NCI-H510A treated with DMSO at 0.1 percent for 48 hours (cell line): Measurements from ENCODE around the gene GALNT14.
A peak's percentile ranks its signal among the peaks of the same experiment; 100 is the strongest.
"Not testable (repeated sequence)": the region's sequence is repeated elsewhere in the genome, so short reads cannot be mapped to it uniquely, and the experiment has no call there.

ENCODE experiments used
- DNase-seq: peaks from one replicate; lab custom pipeline; 2025; lab: John Stamatoyannopoulos, UW

Gene GALNT14, protein sequence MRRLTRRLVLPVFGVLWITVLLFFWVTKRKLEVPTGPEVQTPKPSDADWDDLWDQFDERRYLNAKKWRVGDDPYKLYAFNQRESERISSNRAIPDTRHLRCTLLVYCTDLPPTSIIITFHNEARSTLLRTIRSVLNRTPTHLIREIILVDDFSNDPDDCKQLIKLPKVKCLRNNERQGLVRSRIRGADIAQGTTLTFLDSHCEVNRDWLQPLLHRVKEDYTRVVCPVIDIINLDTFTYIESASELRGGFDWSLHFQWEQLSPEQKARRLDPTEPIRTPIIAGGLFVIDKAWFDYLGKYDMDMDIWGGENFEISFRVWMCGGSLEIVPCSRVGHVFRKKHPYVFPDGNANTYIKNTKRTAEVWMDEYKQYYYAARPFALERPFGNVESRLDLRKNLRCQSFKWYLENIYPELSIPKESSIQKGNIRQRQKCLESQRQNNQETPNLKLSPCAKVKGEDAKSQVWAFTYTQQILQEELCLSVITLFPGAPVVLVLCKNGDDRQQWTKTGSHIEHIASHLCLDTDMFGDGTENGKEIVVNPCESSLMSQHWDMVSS

DNA sequence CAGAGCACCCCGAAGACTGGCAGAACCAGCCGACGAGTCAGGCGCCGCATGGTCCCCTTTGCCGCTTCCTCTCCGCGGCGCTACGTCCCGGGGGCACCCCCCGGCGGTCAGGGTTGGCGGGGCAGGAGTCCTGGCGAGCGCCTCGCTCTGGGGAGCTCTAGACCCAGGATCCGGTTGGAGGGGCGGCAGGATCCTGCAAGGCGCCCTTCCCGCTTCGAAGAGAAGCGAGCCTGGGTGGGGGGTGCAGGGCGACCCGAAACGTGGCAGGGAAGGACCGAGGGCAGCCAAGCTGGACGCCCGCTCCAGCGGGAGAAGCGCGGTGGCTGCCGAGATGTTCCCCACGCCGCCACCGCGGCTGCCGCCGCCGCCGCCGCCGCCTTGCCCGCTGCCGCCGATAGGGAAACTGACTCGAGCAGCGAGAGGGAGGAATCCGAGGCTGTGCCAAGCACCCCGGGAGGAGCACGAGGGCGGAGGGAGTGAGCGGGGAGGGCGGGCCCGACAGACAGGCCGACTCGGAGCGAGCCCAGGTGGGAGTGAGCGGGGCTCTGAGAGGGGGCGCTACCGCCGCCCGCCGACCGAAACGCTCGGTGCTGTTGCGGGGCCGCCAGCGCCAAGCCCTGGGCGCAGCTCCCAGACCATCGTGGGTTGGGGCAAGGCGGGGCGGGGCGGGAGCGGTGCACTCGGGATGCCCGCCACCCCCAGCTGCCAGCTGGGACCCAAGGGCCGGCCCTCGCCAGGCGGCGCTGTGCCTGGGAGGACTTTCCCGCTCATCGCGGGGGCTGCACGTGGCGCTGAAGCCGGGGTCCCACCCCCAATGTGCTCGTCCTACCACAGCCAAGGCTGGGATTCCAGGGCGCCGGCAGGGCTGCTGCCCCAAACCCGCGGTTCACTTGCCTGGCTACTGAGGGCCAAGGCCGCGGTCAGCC is at the start of gene GALNT14:
Gene GALNT14, minus strand, starts transcription at position 404 of the 926 bp plus-strand sequence. Its CDS starts 354 bp downstream, at position 50.
- DNase-seq, result peak; percentile 30

GRCh38 chr2:31187166-31187565 is 48.9 kb upstream of the GALNT14 start:
- no peak for DNase-seq

- not testable (repeated sequence) for DNase-seq
Measured at GRCh38 chr2:31183973-31184372, 45.7 kb upstream of the GALNT14 start.

DNA sequence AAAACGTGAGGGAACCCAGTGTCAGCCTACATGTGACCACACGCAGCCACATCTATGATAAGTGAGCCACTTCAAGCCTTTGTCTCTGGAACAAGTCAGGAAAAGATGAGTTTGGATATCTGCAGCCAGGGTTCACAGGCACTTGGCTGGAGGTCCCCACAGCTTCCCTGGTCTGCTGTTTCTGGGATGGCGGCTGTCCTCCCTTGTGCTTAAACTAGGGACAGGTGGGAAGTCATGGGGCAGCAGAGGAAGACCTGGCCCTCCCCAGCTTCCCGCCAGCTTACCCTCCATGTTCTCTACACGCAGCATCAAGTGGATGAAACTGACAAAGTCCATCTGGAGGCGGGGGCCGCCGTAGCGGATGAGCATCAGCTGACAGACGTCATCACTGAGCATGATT is 38.5 kb upstream of the GALNT14 start:
- no peak for DNase-seq

DNA sequence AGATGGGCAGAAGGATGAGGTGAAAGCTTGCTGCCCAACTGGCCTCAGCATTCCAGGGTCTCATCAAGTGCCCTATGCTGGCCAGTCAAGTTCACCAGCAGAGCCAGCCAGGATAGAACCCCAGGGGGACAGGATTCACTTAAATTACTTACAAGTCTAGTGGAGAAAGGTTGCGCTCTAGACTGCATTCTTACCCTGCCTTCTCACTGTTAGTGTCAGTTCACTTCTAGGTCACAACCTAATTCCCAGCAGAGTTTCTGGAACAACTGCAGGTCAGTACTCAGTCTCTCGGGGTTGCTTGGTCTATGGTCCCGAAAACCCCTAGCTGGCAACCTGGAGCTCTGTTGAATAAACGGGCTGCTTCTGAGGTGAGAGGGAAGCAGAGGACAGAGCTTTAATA is 32.9 kb upstream of the GALNT14 start:
- no peak for DNase-seq

DNA sequence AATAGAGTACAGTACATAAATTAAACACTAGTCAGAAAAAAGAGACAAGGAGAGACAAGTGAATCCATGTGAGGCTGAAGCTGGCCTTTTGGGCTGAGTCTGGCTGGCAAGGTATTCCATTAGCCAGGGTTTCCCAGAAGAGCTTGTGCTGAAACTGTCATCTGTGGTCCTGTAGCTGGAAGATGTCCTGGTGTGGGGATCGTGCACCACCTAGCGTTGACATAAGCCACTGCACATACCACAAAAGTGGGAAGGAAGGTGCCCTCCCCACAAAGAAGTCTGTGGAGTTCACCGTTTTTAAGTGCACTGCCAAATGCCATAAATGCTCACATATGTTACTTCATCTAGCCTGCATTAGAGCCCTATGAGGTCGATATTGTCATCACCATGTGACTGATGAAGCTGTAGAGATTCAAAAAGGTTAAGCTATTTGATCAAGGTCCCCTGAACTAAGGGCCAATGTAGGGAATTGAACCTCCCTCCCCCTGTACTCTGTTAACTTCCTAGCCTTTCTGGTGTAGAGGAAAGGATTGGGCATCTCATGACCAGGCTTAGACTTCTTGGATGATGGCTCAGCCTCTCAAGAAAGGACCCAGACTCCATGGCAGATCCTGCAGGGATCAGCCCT is 31.9 kb upstream of the GALNT14 start:
- DNase-seq, result peak; percentile 72

DNA sequence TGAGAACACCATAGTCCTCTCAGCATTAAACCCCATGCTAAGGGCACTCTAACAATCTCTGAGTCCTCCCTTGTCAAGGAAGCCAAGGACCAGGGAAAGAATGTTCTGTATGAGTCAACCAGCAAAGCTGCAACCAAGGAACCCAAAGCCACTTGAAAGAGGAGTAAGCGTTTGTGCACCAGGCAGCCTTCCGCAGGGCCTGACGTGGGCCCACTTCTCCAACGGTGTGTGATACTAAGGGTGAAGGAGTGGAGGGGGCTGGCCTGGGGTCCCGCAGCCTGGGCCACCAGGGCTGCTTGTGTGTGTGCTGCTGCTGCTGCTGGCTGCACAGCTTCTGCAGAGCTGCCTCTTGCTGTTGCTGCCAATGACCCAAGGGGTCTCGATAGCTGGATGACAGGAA is 30.1 kb upstream of the GALNT14 start:
- DNase-seq, result no peak

DNA sequence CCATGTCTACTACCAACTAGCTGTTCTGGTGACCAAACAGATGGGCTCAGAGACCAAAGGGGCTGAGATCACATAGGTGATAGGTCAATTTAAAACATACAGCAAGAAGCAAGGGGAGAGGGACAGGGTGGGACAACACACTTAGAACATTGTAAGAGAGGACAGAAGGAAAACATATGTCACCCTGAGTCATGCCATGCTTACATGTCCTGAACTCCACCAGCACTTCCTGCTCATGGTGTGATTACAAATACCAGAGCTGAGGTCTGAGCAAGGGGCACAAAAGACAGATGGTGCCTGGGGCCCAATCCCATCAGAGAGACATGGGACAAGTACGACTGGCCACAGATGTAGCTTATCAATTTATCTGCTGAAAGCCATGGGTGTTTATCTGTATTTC is 28.7 kb upstream of the GALNT14 start:
- DNase-seq, result no peak

GRCh38 chr2:31163011-31163539 is 24.8 kb upstream of the GALNT14 start:
- peak; percentile 15 for DNase-seq

- DNase-seq, result no peak
Measured at GRCh38 chr2:31161637-31162036, 23.4 kb upstream of the GALNT14 start.

- no peak for DNase-seq
Measured at GRCh38 chr2:31151501-31151900, 13.3 kb upstream of the GALNT14 start.

GRCh38 chr2:31150120-31150670 is 12.0 kb upstream of the GALNT14 start:
- no peak for DNase-seq

DNA sequence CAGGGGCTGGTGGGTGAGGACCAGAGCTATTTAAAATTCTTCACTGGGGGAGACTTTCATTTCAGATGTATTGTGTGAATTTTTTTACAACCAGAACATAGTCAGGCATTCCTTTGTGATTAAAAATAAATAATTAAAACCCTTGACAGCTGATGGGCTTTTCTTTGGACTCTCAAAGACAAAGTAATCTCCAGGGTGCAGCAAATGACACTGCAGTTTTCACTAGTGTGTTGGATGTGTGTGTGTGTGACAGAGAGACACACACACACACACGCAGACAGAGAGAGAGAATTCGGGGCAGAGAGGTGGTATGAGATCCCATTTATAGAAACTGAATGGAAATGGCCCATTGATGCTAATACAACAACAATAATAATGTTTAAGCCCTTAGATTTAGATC is 10.3 kb upstream of the GALNT14 start:
- DNase-seq, result no peak

DNA sequence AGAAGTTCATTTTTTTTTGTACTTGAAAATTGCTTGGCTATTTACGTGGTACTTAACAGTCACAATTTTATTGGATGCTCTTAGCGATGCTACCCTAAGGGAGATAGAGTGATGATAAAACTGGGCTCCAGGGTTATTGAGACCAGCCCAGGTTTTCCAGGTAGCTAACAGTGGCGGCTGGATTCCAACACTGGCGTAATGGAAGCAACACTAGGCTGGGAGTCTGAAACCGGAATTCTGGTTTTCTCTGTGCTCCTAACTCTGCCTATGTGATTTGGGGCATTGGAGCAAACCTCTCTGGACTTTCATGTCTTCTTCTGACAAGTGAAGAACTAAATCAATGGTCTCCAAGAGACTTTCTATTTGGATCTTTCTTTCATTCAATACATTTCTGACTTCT is 9.4 kb upstream of the GALNT14 start:
- no peak for DNase-seq

DNA sequence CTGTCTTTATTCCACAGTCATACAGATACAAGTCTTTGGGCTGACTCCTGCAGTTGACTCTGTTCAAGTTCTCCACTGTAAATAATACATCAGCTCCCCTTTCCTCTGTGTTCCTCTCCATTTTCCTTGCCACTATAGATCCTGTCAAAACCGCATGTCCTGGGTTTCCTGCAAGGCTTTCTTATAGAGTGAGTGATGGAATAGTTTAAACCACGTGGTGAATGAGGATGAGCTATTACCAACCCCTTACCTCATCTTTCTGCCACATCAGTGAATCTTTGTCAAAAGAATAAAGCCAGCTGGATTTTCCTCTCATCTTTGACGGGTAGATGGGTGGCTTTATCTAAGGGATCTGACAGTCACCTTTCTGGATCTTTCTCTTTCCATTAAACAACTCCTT is 3.9 kb upstream of the GALNT14 start:
- DNase-seq, result no peak

GRCh38 chr2:31141443-31142085 is 3.3 kb upstream of the GALNT14 start:
- DNase-seq, result no peak

DNA sequence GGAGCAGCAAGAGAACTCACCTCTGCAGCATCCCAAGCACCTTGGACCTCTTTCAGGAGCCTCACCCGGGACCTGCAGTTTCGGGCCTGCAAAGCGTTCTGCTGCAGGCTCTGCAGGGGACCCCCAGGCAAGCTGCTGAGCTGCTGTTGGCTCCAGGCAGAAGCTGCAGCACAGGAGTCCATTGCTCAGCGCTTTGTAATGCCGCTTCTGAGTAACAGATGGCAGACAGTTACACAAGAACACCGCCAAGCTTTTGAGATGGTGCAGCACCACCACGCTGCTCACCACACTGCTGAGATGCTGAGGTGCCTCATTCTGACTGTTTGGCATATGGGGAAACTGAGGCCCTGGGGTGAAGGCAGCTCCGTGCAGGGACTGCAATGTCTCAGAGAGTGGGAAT is 1.9 kb upstream of the GALNT14 start:
- no peak for DNase-seq

GRCh38 chr2:31139671-31140070 is 1.4 kb upstream of the GALNT14 start:
- DNase-seq, result no peak

- no peak for DNase-seq
Measured at GRCh38 chr2:31137211-31138036, 816 bp downstream of the GALNT14 start.

GRCh38 chr2:31136732-31137131 is 1.5 kb downstream of the GALNT14 start:
- DNase-seq, result no peak
